Glomerular endothelial cell (primary cell): ENCODE measurements around the gene PRDM2. TPM values are rescaled to one million over a fixed set of nuclear protein-coding genes. Genes with fewer than 3 reads are reported as not detected.

Experiments
- DNase-seq: peaks from one replicate; pipeline ENCODE4 v3.0.0-alpha.2; 2011; ENCODE audit warnings: low read depth, low spot score; ENCODE audit errors: extremely low read depth
- total RNA-seq: library from RNA; depleted of rRNA; stranded (reverse); fragments of >200 nt; gene quantifications from 2 replicates; pipeline ENCODE4 v1.2.3, GENCODE V29; 2015

Gene PRDM2
- total RNA-seq, 1 donor from 2014 or later = 25.7 TPM

DNA sequence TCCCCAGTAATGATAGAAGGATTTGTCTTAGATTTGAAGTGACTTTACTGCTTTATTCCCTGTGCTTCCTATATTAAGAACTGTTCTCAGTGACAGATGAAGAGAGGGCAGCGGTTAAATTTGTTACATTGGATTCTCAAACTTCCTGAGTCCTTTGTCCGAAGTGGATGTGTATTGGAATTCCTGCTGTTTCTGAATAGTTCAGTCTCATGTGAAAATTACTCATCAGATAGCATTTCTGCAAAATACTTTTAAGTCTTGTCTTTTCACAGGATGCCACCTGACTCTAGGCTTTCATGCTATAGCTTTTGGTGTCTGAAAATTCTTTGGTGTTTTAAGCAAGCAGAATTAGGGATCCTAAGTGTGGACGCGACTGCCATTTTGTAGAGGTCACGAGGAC is 83.6 kb downstream of the PRDM2 start:
- DNase-seq = no peak

- no peak for DNase-seq
Measured at GRCh38 chr1:13784971-13785370, 85.0 kb downstream of the PRDM2 start.

- no peak for DNase-seq
Measured at GRCh38 chr1:13786541-13786940, 86.6 kb downstream of the PRDM2 start.

GRCh38 chr1:13788795-13789194 is 88.8 kb downstream of the PRDM2 start:
- no peak for DNase-seq

- DNase-seq = no peak
Measured at GRCh38 chr1:13790290-13791030, 90.5 kb downstream of the PRDM2 start.

GRCh38 chr1:13792419-13792818 is 92.4 kb downstream of the PRDM2 start:
- no peak for DNase-seq

DNA sequence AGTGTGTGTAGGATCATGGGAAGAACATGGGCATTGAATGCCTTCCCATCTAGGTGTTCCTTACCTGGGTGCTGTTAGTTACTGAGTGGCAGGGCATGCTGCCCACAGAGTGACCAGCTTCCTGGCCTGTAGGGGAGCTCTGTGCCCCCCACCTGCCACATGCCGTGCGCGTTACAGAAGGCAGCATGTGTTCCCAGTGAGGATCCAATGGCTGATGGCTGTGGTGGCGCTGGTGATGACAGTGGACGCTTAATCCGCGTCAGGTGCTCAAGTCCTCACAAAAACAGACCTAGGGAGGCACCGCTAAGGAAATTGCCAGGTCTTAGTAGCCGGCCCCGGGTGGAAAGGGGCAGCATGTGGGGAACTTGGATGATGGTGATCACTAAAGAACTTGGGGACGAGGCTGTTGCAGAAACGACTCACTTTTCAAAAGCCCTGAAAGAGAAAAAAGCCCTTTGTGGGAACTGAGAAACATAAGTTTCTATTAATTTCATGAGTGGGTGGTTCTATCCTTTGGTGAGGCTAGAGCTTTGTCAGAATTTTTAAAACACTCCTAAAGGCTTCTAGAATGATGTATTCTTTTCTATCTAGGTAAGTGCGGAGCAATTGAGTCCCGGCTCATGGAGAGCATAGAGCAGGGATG is 93.2 kb downstream of the PRDM2 start:
- no peak for DNase-seq

DNA sequence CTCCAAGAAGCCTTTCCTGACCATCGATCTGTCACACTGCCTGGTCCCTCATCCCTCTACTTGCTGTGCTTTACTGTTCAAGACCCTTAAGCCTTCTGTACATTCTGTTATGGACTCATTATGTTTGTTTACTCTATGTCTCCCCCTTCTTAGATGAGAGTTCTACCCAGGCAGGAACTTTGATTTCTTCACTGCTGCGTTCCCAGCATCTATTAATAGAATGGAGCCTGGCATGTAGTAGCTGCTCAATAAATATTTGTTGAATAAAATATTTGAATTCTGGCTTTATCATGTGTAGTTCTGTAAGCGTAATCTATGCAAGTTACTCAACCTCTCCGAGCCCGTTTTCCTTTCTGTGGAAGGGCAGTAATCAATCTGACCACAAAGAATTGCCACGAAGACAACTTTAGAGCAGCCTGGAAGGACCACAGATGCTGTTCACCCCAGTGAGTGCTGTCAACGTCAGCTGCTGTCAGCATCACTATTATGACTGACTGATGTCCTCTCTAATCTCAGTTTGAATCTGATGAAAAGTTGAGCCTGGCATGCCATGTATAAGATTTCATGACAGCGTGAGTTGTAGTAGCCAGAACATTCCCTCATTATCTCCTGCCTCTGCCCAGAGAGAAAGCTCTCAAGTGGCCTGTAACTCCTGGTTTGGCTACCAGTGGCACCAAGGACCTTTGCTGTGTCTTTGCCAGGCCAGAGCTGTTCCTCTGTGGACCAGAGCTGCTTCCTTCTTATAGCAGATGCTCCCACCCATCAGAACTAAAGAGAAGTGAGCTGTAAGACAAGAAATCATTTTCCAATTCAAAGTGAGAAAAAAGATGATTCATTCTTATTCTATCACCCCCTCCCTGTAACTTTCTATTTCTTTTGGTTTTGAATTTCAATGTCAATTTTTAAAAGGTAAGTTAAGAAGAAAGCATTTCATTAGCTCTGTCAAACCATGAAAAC is 94.5 kb downstream of the PRDM2 start:
- no peak for DNase-seq

GRCh38 chr1:13797397-13797796 is 97.4 kb downstream of the PRDM2 start:
- no peak for DNase-seq

- DNase-seq = no peak
Measured at GRCh38 chr1:13798120-13798519, 98.1 kb downstream of the PRDM2 start.

DNA sequence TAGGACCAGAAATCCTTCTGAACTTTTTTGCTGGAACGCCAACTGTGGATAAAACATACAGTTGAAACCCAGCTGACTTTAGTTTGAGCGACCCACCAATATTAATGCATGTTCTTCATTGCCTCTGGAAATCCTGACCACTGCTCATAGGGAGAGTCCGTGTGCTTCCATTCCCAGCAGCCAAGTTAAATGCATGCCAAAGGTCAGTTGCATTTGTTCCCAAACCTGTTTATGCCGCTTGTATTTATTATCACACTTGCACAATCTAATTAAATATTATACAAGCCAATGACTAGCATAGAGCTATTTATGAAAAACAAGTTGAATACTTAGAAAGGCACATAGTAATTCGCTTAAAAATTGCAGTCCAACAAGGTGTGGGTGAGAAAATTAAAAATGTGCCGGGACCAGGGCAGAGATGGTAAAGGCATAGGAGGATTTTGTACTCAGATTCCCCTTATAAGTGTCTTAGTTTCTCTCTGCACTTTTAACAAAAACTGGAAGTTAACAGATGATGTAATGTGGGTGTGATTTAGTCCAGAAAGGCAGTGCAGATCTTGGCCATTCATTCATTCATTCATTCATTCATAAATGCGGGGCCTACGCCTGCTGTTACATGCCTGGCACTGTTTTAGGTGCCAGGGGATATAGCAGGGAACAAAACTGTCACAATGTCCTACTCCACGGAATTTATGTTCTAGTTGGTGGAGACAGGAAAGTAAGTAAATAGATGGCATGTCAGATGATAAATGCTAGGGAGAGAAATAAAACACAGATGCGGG is 99.7 kb downstream of the PRDM2 start:
- no peak for DNase-seq

DNA sequence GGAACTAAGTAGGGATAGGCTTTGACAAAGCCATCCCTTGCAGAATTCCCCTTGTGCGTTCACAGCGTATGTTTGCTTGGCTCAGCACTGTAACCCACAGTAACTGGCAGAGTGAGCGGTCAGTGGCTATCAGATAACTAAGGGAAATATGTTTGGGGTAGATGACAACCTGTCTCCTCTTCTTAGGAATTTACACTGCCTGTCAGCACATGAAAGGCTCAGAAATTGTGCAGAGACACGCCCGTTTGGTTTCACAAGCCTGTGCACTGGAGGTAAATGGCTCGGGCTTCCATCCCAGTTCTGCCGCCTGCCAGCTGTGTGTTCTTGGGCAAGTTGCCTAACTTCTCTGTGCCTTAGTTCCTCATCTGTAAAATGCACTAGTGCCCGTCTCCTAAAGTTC is 101.2 kb downstream of the PRDM2 start:
- DNase-seq = no peak

- DNase-seq = no peak
Measured at GRCh38 chr1:13801655-13802486, 101.9 kb downstream of the PRDM2 start.

DNA sequence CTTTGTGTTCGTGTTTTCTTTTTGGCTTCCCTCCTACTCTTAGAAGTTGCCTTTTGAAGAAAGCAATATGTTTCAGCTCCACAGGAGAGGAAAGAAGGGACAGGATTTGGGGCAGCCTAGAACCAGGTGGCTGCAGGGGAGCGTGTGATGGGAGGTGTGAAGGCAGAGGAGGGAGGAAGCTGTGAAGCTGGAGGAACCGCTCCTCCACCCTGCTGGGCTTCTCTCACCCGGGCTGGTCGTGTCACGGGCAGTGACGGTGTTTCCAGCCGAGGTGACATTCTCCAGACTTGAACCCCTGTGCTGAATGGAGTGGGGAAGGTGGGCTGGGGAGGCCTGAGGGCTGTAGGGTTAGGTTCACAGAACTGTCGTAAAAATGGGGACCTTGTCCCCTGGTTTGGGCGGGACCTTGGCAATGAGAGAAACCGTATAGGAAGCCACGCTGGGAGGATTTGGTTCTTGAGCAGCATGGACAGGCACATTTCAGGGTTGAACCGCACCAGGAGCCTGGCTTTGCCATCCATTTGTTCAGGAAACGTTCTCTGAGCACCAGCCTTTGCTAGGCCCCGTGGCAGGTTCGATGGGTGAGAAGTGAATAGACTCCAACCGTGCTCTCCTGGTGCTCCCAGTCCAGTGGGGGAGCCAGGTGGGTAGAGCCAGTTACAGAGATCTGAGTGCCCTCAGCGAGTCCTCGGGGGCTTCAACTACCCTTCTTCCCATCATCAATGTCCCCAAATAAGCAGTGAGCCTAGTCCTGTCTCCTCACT is 103.0 kb downstream of the PRDM2 start:
- no peak for DNase-seq

DNA sequence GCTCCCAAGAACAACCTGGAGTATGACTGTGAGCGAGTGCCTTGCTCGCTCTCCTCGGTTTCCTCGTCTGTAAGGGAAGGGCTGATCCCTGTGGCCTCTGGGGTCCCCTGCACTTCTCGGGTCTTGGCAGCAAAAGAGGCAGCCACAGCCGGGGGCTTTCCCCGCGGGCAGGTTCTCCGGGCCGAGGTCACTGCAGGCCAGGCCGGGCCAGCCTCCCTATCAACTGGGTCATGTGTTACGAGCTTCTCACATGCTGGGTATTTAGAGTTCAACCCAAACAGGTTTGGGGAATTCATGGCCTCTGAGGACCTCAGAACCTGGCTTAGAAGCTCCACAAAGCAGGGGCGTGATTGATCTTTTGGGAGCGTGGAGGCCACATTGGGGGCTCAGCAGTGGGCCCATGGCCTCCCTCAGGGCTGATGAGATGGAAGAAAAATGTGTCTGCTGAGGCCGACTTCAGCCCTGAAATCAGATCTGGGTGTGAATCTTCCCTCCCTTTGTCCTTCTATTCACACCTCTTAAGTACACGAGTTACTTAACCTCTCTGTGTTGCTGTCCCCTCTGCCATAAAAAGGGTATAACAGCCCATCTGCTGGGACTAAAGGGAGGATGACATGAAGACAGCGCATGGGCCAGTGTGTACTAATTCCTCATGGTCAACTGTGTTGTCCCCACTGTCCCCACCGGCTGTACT is 103.7 kb downstream of the PRDM2 start:
- DNase-seq = no peak

DNA sequence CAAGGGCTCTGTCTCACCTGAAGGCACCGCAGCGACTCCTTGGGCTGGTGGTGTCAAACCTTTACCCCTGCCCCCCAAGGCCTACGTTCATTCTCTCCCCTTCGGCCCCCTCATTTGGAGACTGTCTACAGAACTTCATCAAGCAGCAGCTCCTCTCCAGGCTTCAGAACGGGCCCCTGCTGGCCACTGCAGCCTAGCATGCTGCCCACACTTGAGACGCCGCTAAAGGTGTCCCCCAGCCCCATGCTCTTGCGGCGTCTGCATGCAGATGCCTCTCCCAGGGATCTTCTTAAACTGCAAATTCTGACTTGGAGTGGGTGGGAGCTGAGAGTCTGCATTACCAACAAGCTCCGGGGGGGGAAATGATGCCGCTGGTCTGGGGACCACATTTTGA is 104.2 kb downstream of the PRDM2 start:
- DNase-seq = no peak

DNA sequence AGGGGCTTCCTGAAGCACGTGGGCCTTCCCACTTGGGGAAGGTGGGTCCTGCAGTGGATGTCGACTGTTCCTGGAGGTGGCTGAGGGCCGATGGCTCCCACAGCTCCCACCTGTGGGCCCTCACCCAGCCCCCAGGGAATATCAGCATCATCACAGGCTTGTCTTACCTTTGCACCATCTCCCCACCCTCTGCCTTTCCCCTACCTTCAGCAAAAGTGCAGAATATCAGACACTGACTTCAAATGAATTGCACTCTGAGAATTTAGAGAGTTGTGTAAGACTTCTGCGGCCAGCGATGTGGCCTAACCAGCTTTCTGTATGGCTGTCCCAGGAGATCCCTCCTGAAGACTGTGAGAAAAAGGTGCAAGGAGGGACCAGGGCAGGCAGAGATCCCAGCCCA is 105.4 kb downstream of the PRDM2 start:
- no peak for DNase-seq

DNA sequence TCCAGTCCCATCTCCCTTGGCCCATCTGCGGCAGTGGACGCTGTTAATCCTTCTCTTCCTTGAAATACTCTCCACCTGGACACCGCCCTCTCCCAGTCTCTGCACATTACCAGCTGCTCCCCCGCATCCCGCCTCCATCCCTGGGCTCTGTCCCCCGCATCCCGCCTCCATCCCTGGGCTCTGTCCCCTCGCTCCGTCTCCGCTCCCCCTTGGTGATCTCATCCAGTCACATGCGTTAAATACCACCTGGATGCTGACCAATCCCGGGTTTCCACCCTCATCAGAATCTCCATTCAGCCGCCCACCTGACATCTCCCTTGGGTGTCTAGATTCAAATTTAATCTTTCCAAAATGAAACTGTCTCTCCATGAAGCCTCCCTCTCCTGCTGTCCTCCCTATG is 106.1 kb downstream of the PRDM2 start:
- DNase-seq = no peak
